Tibial nerve (tissue), 3 donors: ENCODE results near the gene KRT33B.

Source experiments
- CTCF ChIP-seq, 5 experiments: fragments of 200-600 bp in 3 of 5; fragments of 450-650 bp in 2 of 5; sonication (generic) in 3 of 5; IDR thresholded peaks; one replicate each; pipeline ENCODE4 v1.5.1; 2016 to 2019; ENCODE audit warnings: antibody characterized with exemption in 5 of 5, mild to moderate bottlenecking in 3 of 5, moderate library complexity in 2 of 5
- POLR2A ChIP-seq, 2 donors: fragments of 450-650 bp; IDR thresholded peaks; one replicate each; pipeline ENCODE4 v1.6.1; 2017; ENCODE audit warnings: antibody characterized with exemption in 2 of 2, mild to moderate bottlenecking in 2 of 2, moderate library complexity in 2 of 2

- TF ChIP-seq CTCF (IDR thresholded peaks at IDR 0.05) = no peak
- no peak for TF ChIP-seq POLR2A (IDR thresholded peaks at IDR 0.05)
These were observed 21.5 kb downstream of the KRT33B start for GRCh38 chr17:41347869-41348760.
